Kidney (tissue), 14 donors: ENCODE data around the gene KCNK17. TPM values are rescaled to one million over a fixed set of nuclear protein-coding genes. Genes with fewer than 3 reads are reported as not detected.

ENCODE experiments used
- DNase-seq, 5 donors: peaks; one replicate each; pipeline ENCODE4 v3.0.0-alpha.2; 2013 to 2020
- FAIRE-seq: peaks from 2 replicates; lab custom pipeline; 2012; peaks lifted over from hg19 to GRCh38; lab: Jason Lieb, UNC
- H3K27ac ChIP-seq, 2 donors: one replicate each; pipeline ENCODE4 v1.7.0; 2013; ENCODE audit warnings: low read depth in 2 of 2, low read length in 2 of 2, inconsistent platforms in 1 of 2
- H3K27me3 ChIP-seq: one replicate; pipeline ENCODE4 v1.7.1; 2013; ENCODE audit warnings: low read length, inconsistent platforms; ENCODE audit not compliant: control insufficient read depth, insufficient read depth
- H3K36me3 ChIP-seq, 3 donors: one replicate each; pipeline versions ENCODE4 v1.7.0 to v1.7.1; 2013; ENCODE audit warnings: low read length in 3 of 3, control low read depth in 1 of 3, inconsistent platforms in 1 of 3; ENCODE audit not compliant: insufficient read depth in 3 of 3, control insufficient read depth in 2 of 3
- H3K4me1 ChIP-seq, 3 donors: one replicate each; pipeline versions ENCODE4 v1.7.0 to v1.7.1; 2013; ENCODE audit warnings: low read length in 3 of 3, inconsistent platforms in 1 of 3, low read depth in 1 of 3; ENCODE audit not compliant: control insufficient read depth in 2 of 3, insufficient read depth in 2 of 3
- H3K4me3 ChIP-seq, 3 donors: one replicate each; pipeline versions ENCODE4 v1.7.0 to v1.8.1; 2013; ENCODE audit warnings: low read length in 3 of 3, control low read depth in 1 of 3, inconsistent platforms in 1 of 3
- H3K9ac ChIP-seq, 3 donors: one replicate each; pipeline versions ENCODE4 v1.7.0 to v1.7.1; 2013; ENCODE audit warnings: low read length in 3 of 3, control low read depth in 1 of 3, inconsistent platforms in 1 of 3
- H3K9me3 ChIP-seq, 3 donors: one replicate each; pipeline versions ENCODE4 v1.7.0 to v1.7.1; 2013; ENCODE audit warnings: low read length in 3 of 3, control low read depth in 1 of 3, inconsistent platforms in 1 of 3; ENCODE audit not compliant: control insufficient read depth in 2 of 3, insufficient read depth in 1 of 3
- CTCF ChIP-seq: IDR thresholded peaks from 3 replicates; pipeline ENCODE4 v1.5.1; 2012; ENCODE audit warnings: mild to moderate bottlenecking, moderate library complexity, borderline replicate concordance; ENCODE audit not compliant: insufficient read depth; ENCODE audit errors: extremely low read depth
- intact Hi-C: fragments of 100-400 bp; cut with DNase I; formaldehyde crosslinking; loops from one replicate; pipeline ENCODE4 v1.11.1; 2022
- polyA plus RNA-seq: library from polyadenylated mRNA; stranded (reverse); fragments of 350-450 nt; fragmentation: Illumina TruSeq; extraction: RNeasy Lipid Tissue Mini Kit (QIAGEN cat#74804); gene quantifications from one replicate; pipeline ENCODE4 v1.2.3, GENCODE V29; 2014; ENCODE audit warnings: low read depth, low replicate concordance; ENCODE audit not compliant: insufficient read depth
- total RNA-seq: library from RNA; stranded (reverse); fragmentation: NEBNext Ultra II Directional; extraction: Animal tissue kit (Norgen Biotek cat#: 25700); gene quantifications from one replicate; pipeline ENCODE4 v1.2.1, GENCODE V29; 2021
- donor health status: control.
- donor health status: control.
- donor health status: control.
- donor health status: control.
- donor health status: control.
- donor health status: DM: yes; HTN: yes; CAD: no.
- donor health status: Normal renal cell carcinoma (clear cell type).

KCNK17 gene
- total and polyA plus RNA-seq, 2 donors from 2014 or later: 0.38 TPM; not detected in 1

- DNase-seq: peak in 4 of 5 donors; percentile 87 to 92 (median 90)
- H3K9me3 ChIP-seq: no peaks in the 10 kb centered on the region
- H3K4me1 ChIP-seq: peaks cover 0 to 4% (median 0%) of the 10 kb centered on the region in 3 donors
- peak overlapping the region in 1 of 3 donors; percentile 12 for H3K9ac ChIP-seq
- TF ChIP-seq CTCF: peak; percentile 63
- H3K4me3 ChIP-seq: no peak overlapping the region
- no peaks in the 10 kb centered on the region for H3K36me3 ChIP-seq
- H3K27me3 ChIP-seq: no peaks in the 10 kb centered on the region
- no peak for FAIRE-seq
- no peak overlapping the region for H3K27ac ChIP-seq
- intact Hi-C loops: no loop called here
These were observed 47.7 kb upstream of the KCNK17 start for GRCh38 chr6:39361657-39362486.

GRCh38 chr6:39360378-39360777 is 46.2 kb upstream of the KCNK17 start:
- DNase-seq: no peak
- no peaks in the 10 kb centered on the region for H3K36me3 ChIP-seq
- no peak overlapping the region for H3K9ac ChIP-seq
- no peak for FAIRE-seq
- intact Hi-C loops: no loop called here
- no peak overlapping the region for H3K27ac ChIP-seq
- TF ChIP-seq CTCF: no peak
- no peaks in the 10 kb centered on the region for H3K27me3 ChIP-seq
- no peaks in the 10 kb centered on the region for H3K9me3 ChIP-seq
- peaks cover 0 to 4% (median 0%) of the 10 kb centered on the region in 3 donors for H3K4me1 ChIP-seq
- no peak overlapping the region for H3K4me3 ChIP-seq

- H3K36me3 ChIP-seq: no peaks in the 10 kb centered on the region
- TF ChIP-seq CTCF: no peak
- no peak overlapping the region for H3K4me3 ChIP-seq
- intact Hi-C loops: no loop called here
- no peaks in the 10 kb centered on the region for H3K9me3 ChIP-seq
- H3K9ac ChIP-seq: no peak overlapping the region
- FAIRE-seq (no peak), DNase-seq (peak in 3 of 5 donors; percentile 45 to 91 (median 73))
- H3K27me3 ChIP-seq: no peaks in the 10 kb centered on the region
- H3K27ac ChIP-seq: no peak overlapping the region
- peaks cover 0 to 4% (median 0%) of the 10 kb centered on the region in 3 donors for H3K4me1 ChIP-seq
These were observed 43.9 kb upstream of the KCNK17 start for GRCh38 chr6:39357998-39358686.
